Endothelial cell of umbilical vein (primary cell): ENCODE measurements around the gene UBE2E1. TPM values are rescaled to one million over a fixed set of nuclear protein-coding genes. Genes with fewer than 3 reads are reported as not detected.

Source experiments
- BruUV-seq: library from RNA; stranded (reverse); fragments of 400-500 nt; replicated peaks from 2 replicates; lab custom pipeline; 2021; lab: Mats Ljungman, UMichigan
- CTCF ChIA-PET: fragments of 300-600, 350-600 bp; sonication (Branson Sonifier 250); formaldehyde crosslinking; loops from one replicate; lab custom pipeline; 2021; ENCODE audit warnings: antibody characterized with exemption, inconsistent platforms; lab: Charles Lee
- POLR2A ChIA-PET: fragments of 300-600, 350-600 bp; sonication (Branson Sonifier 250); formaldehyde crosslinking; loops from one replicate; lab custom pipeline; 2021; ENCODE audit warnings: antibody characterized with exemption, inconsistent platforms; lab: Charles Lee
- DNase-seq: peaks from one replicate; pipeline ENCODE4 v3.0.0-alpha.2; 2011; ENCODE audit warnings: low read depth, low spot score
- FAIRE-seq: peaks from 2 replicates; lab custom pipeline; 2011; peaks lifted over from hg19 to GRCh38; lab: Jason Lieb, UNC
- H2AFZ ChIP-seq: 2 replicates; pipeline ENCODE4 v1.6.0; 2012; ENCODE audit warnings: low read depth, low read length, control low read depth, inconsistent platforms
- H3K27ac ChIP-seq: 2 replicates; pipeline ENCODE4 v1.5.1; 2011; ENCODE audit warnings: low read depth, mild to moderate bottlenecking, control low read depth, low read length, moderate library complexity; ENCODE audit not compliant: insufficient read depth
- H3K27me3 ChIP-seq, 2 experiments: 2 replicates each; pipeline versions ENCODE4 v1.6.0 to v1.6.1; 2011; ENCODE audit warnings: low read length in 2 of 2, mixed read lengths in 1 of 2; ENCODE audit not compliant: control insufficient read depth in 2 of 2, insufficient read depth in 2 of 2
- H3K36me3 ChIP-seq, 2 experiments: 2 replicates in 1 of 2; 3 replicates in 1 of 2; pipeline ENCODE4 v1.5.1; 2011; ENCODE audit warnings: low read length in 2 of 2, mild to moderate bottlenecking in 1 of 2, moderate library complexity in 1 of 2; ENCODE audit not compliant: control insufficient read depth in 2 of 2, insufficient read depth in 2 of 2; ENCODE audit errors: extremely low read depth in 1 of 2
- H3K4me1 ChIP-seq: 3 replicates; pipeline ENCODE4 v1.5.1; 2011; ENCODE audit warnings: mild to moderate bottlenecking, low read length; ENCODE audit not compliant: control insufficient read depth, insufficient read depth; ENCODE audit errors: extremely low read depth
- H3K4me2 ChIP-seq: 2 replicates; pipeline ENCODE4 v1.6.1; 2011; ENCODE audit warnings: low read length, control low read depth, mixed read lengths; ENCODE audit not compliant: insufficient read depth
- H3K4me3 ChIP-seq, 3 experiments: fragments of 200-600 bp in 1 of 3; sonication (generic), shearing (Covaris generic) in 1 of 3; replicated peaks in 1 of 3; 2 replicates each; pipeline ENCODE4 v1.5.1; 2011 to 2016; ENCODE audit warnings: control low read depth in 3 of 3, low read length in 3 of 3, mild to moderate bottlenecking in 2 of 3, inconsistent platforms in 1 of 3, low read depth in 1 of 3, moderate library complexity in 1 of 3; ENCODE audit not compliant: insufficient read depth in 1 of 3
- H3K79me2 ChIP-seq: 2 replicates; pipeline ENCODE4 v1.6.0; 2012; ENCODE audit warnings: low read length, inconsistent platforms; ENCODE audit not compliant: control insufficient read depth, insufficient read depth
- H3K9ac ChIP-seq: replicated peaks from 2 replicates; pipeline ENCODE3; 2011; ENCODE audit warnings: low read length, control low read depth; ENCODE audit not compliant: insufficient read depth; ENCODE audit errors: extremely low read depth
- H3K9me1 ChIP-seq: replicated peaks from 3 replicates; pipeline ENCODE4 v1.6.0; 2011; ENCODE audit warnings: mild to moderate bottlenecking, low read length; ENCODE audit not compliant: control insufficient read depth, insufficient read depth; ENCODE audit errors: extremely low read depth
- H3K9me3 ChIP-seq: replicated peaks from 2 replicates; pipeline ENCODE4 v1.5.1; 2012; ENCODE audit warnings: low read length, inconsistent platforms; ENCODE audit not compliant: control insufficient read depth, insufficient read depth
- H4K20me1 ChIP-seq: replicated peaks from 2 replicates; pipeline ENCODE3; 2011; ENCODE audit warnings: mild to moderate bottlenecking, low read length; ENCODE audit not compliant: control insufficient read depth, insufficient read depth; ENCODE audit errors: extremely low read depth
- EZH2 ChIP-seq: IDR thresholded peaks from 2 replicates; pipeline ENCODE4 v1.6.1; 2012; ENCODE audit warnings: borderline replicate concordance, low read depth, mild to moderate bottlenecking, moderate library complexity, low read length, inconsistent platforms; ENCODE audit not compliant: severe bottlenecking
- FOS ChIP-seq: IDR thresholded peaks from 2 replicates; pipeline ENCODE4 v1.6.1; 2011; ENCODE audit warnings: mild to moderate bottlenecking, low read length, moderate library complexity, borderline replicate concordance; ENCODE audit not compliant: insufficient read depth
- GATA2 ChIP-seq: IDR thresholded peaks from 2 replicates; pipeline ENCODE4 v1.7.0; 2011; ENCODE audit warnings: low read depth, mild to moderate bottlenecking, moderate library complexity, mixed read lengths, low read length; ENCODE audit not compliant: insufficient read length, insufficient read depth
- JUN ChIP-seq: IDR thresholded peaks from 2 replicates; pipeline ENCODE4 v1.6.1; 2011; ENCODE audit warnings: borderline replicate concordance, low read depth; ENCODE audit not compliant: insufficient read length, insufficient read depth
- MYC ChIP-seq: IDR thresholded peaks from one replicate; pipeline ENCODE4 v1.6.1; 2011; ENCODE audit warnings: mild to moderate bottlenecking, low read depth, low read length
- POLR2A ChIP-seq: IDR thresholded peaks from 2 replicates; pipeline ENCODE4 v1.6.1; 2012; ENCODE audit warnings: low read depth, mild to moderate bottlenecking, control low read depth, low read length
- POLR2AphosphoS5 ChIP-seq: IDR thresholded peaks from 2 replicates; pipeline ENCODE4 v1.6.1; 2012; ENCODE audit warnings: low read depth, mild to moderate bottlenecking, control low read depth, low read length, moderate library complexity; ENCODE audit not compliant: insufficient read depth
- dilution Hi-C: fragments of 300-500 bp; cut with MboI; formaldehyde crosslinking; loops from one replicate; pipeline ENCODE4 v1.15.0; 2019; ENCODE audit warnings: low sequenced_read_pairs; ENCODE audit not compliant: extremely low pct_ligation_motif_present
- intact Hi-C: fragments of 100-400 bp; cut with micrococcal nuclease; formaldehyde crosslinking; loops from one replicate; pipeline ENCODE4 v1.10.0; 2022
- polyA plus RNA-seq, 4 experiments: library from polyadenylated mRNA; depleted of rRNA in 3 of 4; stranded (reverse) in 3 of 4; unstranded in 1 of 4; fragments of >200 nt; gene quantifications; 2 replicates each; pipeline versions ENCODE4 v1.2.1 to v1.2.3, GENCODE V29; 2011 to 2012; ENCODE audit warnings: missing spikeins in 1 of 4
- total RNA-seq: library from RNA; stranded (reverse); gene quantifications from 2 replicates; pipeline ENCODE4 v1.2.3, GENCODE V29; 2021
- TF ChIP-seq, protein P1 (sequence below): IDR thresholded peaks from 2 replicates; pipeline ENCODE4 v1.6.1; 2011; ENCODE audit not compliant: insufficient read depth, insufficient read length
- TF ChIP-seq, protein P2 (sequence below), 2 donors: IDR thresholded peaks; 1 replicate in 1 of 2; 2 replicates in 1 of 2; pipeline ENCODE4 v1.5.1; 2011; ENCODE audit warnings: low read length in 2 of 2, mild to moderate bottlenecking in 2 of 2, moderate library complexity in 2 of 2, control low read depth in 1 of 2, inconsistent platforms in 1 of 2, low read depth in 1 of 2; ENCODE audit not compliant: insufficient read depth in 1 of 2; ENCODE audit errors: extremely low read depth in 1 of 2

Gene UBE2E1
- total and polyA plus RNA-seq, 2 donors (not counting 3 experiments of a cell fraction or from before 2014, with no cell fraction given): 72.7 to 114 TPM

DNA sequence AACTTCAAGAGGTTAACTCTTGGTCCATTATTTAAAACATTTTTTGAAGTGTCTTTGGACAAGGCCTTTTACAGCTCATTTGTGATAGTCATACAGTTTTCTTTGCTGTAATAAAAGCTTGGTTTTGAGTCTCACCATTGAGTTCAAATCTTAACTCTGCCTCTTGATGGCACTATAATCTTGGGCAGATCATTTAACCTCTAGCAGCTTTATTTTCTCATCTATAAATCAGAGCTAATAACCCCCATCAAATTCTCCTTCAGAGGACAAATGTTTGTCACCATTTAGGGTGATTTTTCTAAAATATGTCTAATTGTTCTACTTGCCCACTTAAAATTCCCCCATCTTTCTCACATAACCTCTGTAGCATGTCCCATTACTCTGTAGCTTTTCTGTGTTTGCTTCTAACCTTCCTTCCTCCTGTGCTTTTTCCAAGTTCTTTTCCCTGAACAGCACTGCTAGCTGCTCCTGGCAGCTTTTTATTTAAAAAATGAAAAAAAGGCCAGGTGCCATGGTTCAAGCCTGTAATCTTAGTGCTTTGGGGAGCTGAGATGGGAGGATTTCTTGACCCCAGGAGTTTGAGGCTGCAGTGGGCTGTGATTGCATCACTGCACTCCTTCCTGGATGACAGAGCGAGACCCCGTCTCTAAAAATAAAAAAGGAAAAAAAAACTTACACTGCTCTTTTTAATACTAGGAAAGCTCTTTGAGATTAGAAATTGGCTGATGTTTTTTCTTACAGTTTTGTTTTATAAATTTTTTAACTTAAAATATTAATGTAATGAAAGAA lies 28.5 kb downstream of the UBE2E1 start:
- Histone ChIP-seq H3K4me3 (no peak overlapping the region), H3K79me2 (peaks cover 60% of the 10 kb centered on the region), H3K4me2 (no peak overlapping the region), H2AFZ (no peak overlapping the region), H3K27me3 (no peaks in the 10 kb centered on the region), H3K9me3 (no peaks in the 10 kb centered on the region), H3K4me1 (no peaks in the 10 kb centered on the region), H4K20me1 (peaks cover 7% of the 10 kb centered on the region), H3K36me3 (no peaks in the 10 kb centered on the region), H3K27ac (no peak overlapping the region), H3K9me1 (no peaks in the 10 kb centered on the region), H3K9ac (no peak overlapping the region)
- dilution Hi-C loops: no loop called here
- FAIRE-seq (no peak), DNase-seq (peak; percentile 45)
- TF ChIP-seq JUN (no peak), POLR2A (no peak), GATA2 (no peak)
- TF ChIP-seq, protein P1, sequence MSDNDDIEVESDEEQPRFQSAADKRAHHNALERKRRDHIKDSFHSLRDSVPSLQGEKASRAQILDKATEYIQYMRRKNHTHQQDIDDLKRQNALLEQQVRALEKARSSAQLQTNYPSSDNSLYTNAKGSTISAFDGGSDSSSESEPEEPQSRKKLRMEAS: no peak
- intact Hi-C loops: no loop called here
- CTCF ChIA-PET: interaction anchor here (0.7 to 4.2 kb wide), 23 partner anchors 10 to 163 kb away, joined by 3 to 49 read pairs (median 5); partner anchors contain the start of genes NKIRAS1 and RPL15
- POLR2A ChIA-PET: interaction anchor here (1.0 kb wide), 1 partner anchor 83 kb away, joined by 5 read pairs; the partner anchor contains the start of genes NKIRAS1 and RPL15
- no TSS peak for BruUV-seq

DNA sequence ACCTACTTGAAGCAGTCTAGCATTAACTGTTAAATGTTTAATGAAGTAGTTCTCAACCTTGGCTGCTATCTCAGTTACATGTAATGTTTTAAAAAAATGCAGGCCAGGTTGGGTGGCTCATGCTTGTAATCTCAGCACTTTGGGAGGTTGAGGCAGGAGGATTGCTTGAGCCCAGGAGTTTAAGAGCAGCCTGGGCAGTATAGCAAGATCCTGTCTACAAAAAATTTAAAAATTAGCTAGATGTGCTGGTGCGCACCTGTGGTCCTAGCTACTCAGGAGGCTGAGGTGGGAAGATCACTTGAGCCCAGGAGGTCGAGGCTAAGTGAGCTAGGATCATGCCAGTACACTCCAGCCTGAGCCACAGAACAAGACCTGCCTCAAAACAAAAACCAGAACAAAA lies 29.3 kb downstream of the UBE2E1 start:
- H3K79me2 ChIP-seq: peaks cover 61% of the 10 kb centered on the region
- no peak overlapping the region for H3K27ac ChIP-seq
- H3K9me1 ChIP-seq: no peaks in the 10 kb centered on the region
- H2AFZ ChIP-seq: no peak overlapping the region
- no peak overlapping the region for H3K4me2 ChIP-seq
- H3K4me1 ChIP-seq: no peaks in the 10 kb centered on the region
- H3K9me3 ChIP-seq: no peaks in the 10 kb centered on the region
- no peaks in the 10 kb centered on the region for H3K36me3 ChIP-seq
- dilution Hi-C loops (no loop called here), intact Hi-C loops (no loop called here)
- CTCF ChIA-PET: interaction anchor here (1.1 to 4.2 kb wide), 7 partner anchors 8 to 84 kb away, joined by 3 to 49 read pairs (median 7); no protein-coding TSS in a partner anchor
- no peak for FAIRE-seq
- DNase-seq: no peak
- H3K4me3 ChIP-seq: no peak overlapping the region
- peaks cover 7% of the 10 kb centered on the region for H4K20me1 ChIP-seq
- no peaks in the 10 kb centered on the region for H3K27me3 ChIP-seq
- TF ChIP-seq MYC: no peak
- TF ChIP-seq, protein P2, sequence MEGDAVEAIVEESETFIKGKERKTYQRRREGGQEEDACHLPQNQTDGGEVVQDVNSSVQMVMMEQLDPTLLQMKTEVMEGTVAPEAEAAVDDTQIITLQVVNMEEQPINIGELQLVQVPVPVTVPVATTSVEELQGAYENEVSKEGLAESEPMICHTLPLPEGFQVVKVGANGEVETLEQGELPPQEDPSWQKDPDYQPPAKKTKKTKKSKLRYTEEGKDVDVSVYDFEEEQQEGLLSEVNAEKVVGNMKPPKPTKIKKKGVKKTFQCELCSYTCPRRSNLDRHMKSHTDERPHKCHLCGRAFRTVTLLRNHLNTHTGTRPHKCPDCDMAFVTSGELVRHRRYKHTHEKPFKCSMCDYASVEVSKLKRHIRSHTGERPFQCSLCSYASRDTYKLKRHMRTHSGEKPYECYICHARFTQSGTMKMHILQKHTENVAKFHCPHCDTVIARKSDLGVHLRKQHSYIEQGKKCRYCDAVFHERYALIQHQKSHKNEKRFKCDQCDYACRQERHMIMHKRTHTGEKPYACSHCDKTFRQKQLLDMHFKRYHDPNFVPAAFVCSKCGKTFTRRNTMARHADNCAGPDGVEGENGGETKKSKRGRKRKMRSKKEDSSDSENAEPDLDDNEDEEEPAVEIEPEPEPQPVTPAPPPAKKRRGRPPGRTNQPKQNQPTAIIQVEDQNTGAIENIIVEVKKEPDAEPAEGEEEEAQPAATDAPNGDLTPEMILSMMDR (IDR thresholded peaks at IDR 0.05; ENCODE audit: extremely low read depth in 1 of 2, insufficient read depth in 1 of 2, low read depth in 1 of 2, low read length in 2 of 2): no peak
- no peak for TF ChIP-seq POLR2AphosphoS5
- no peak for TF ChIP-seq POLR2A
- TF ChIP-seq EZH2: no peak
- TF ChIP-seq, protein P1: no peak
- TF ChIP-seq JUN: no peak
- no peak for TF ChIP-seq GATA2
- no peak for TF ChIP-seq FOS
- no TSS peak for BruUV-seq
- no peak overlapping the region for H3K9ac ChIP-seq
- POLR2A ChIA-PET: no interaction called here
